Colonic mucosa (tissue), 4 donors: ENCODE results near the gene FSD2. TPM values are rescaled to one million over a fixed set of nuclear protein-coding genes. Genes with fewer than 3 reads are reported as not detected.

Experiments
- DNase-seq: peaks from one replicate; pipeline ENCODE4 v3.0.0-alpha.2; 2020
- H3K27ac ChIP-seq: fragments of 200-600 bp; one replicate; pipeline ENCODE4 v1.8.0; 2021
- H3K27me3 ChIP-seq: fragments of 200-600 bp; one replicate; pipeline ENCODE4 v1.8.0; 2021
- H3K36me3 ChIP-seq: fragments of 200-600 bp; one replicate; pipeline ENCODE4 v1.8.0; 2021
- H3K4me1 ChIP-seq: fragments of 200-600 bp; one replicate; pipeline ENCODE4 v1.8.0; 2021; ENCODE audit warnings: mild to moderate bottlenecking
- H3K4me3 ChIP-seq: fragments of 200-600 bp; one replicate; pipeline ENCODE4 v1.8.0; 2021
- H3K9ac ChIP-seq, 2 donors: one replicate each; pipeline ENCODE4 v1.7.0; 2013; ENCODE audit warnings: control low read depth in 2 of 2, low read depth in 2 of 2, low read length in 2 of 2
- H3K9me3 ChIP-seq: fragments of 200-600 bp; one replicate; pipeline ENCODE4 v1.8.0; 2021
- CTCF ChIP-seq: fragments of 200-600 bp; IDR thresholded peaks from one replicate; pipeline ENCODE4 v1.8.0; 2022; ENCODE audit warnings: antibody characterized with exemption, mild to moderate bottlenecking
- intact Hi-C: fragments of 100-400 bp; cut with DNase I; formaldehyde crosslinking; loops from one replicate; pipeline ENCODE4 v1.14.1; 2022
- total RNA-seq, 2 donors: library from RNA; stranded (reverse); fragmentation: NEBNext Ultra II Directional in 1 of 2; extraction: Animal tissue kit (Norgen Biotek cat#: 25700) in 1 of 2; gene quantifications; one replicate each; pipeline ENCODE4 v1.2.1, GENCODE V29; 2021
- donor health status: healthy.
- donor health status: DM: no; HTN: no; CAD: no.
- donor health status: DM: no; HTN: no; CAD: no.

FSD2 gene
- total RNA-seq, 2 donors from 2014 or later = not detected

GRCh38 chr15:82810890-82811426, 5.1 kb upstream of the FSD2 start:
- no peaks in the 10 kb centered on the region for H3K9me3 ChIP-seq
- H3K4me3 ChIP-seq = peak overlapping the region; percentile 77
- H3K9ac ChIP-seq = peak overlapping the region; percentile 87 to 94
- H3K36me3 ChIP-seq = no peaks in the 10 kb centered on the region
- peak overlapping the region; percentile 100 for H3K27ac ChIP-seq
- H3K4me1 ChIP-seq = no peaks in the 10 kb centered on the region
- intact Hi-C loops = no loop called here
- H3K27me3 ChIP-seq = no peaks in the 10 kb centered on the region
- no peak for DNase-seq
- TF ChIP-seq CTCF = no peak

- H3K27ac ChIP-seq = peak overlapping the region; percentile 100
- H3K9me3 ChIP-seq = no peaks in the 10 kb centered on the region
- no peak for TF ChIP-seq CTCF
- no peaks in the 10 kb centered on the region for H3K36me3 ChIP-seq
- DNase-seq = peak; percentile 25
- peak overlapping the region; percentile 87 to 94 for H3K9ac ChIP-seq
- intact Hi-C loops = no loop called here
- no peaks in the 10 kb centered on the region for H3K4me1 ChIP-seq
- no peaks in the 10 kb centered on the region for H3K27me3 ChIP-seq
- peak overlapping the region; percentile 77 for H3K4me3 ChIP-seq
Measured at GRCh38 chr15:82810061-82810889, 4.4 kb upstream of the FSD2 start.

GRCh38 chr15:82809308-82810060, 3.6 kb upstream of the FSD2 start, which contains the start of gene WHAMM:
TSS of gene WHAMM (plus strand) at chr15:82809628. CDS start at chr15:82809727, 99 bp downstream.
- Histone ChIP-seq H3K27me3 (no peaks in the 10 kb centered on the region), H3K9ac (peak within 1 kb of the TSS; percentile 87 to 94), H3K36me3 (no peaks in the 10 kb centered on the region), H3K4me1 (no peaks in the 10 kb centered on the region), H3K4me3 (peak within 1 kb of the TSS; percentile 77), H3K27ac (peak within 1 kb of the TSS; percentile 100), H3K9me3 (no peaks in the 10 kb centered on the region)
- DNase-seq = peak; percentile 99
- intact Hi-C loops = loop anchor here (10.0 kb wide), 1 partner anchor 265 kb away; the partner anchor contains the start of gene RPS17
- TF ChIP-seq CTCF = no peak

- H3K4me1 ChIP-seq = no peaks in the 10 kb centered on the region
- intact Hi-C loops = loop anchor here (10.0 kb wide), 1 partner anchor 264 kb away; the partner anchor contains the start of gene RPS17
- H3K9me3 ChIP-seq = no peaks in the 10 kb centered on the region
- TF ChIP-seq CTCF = no peak
- DNase-seq = peak; percentile 25
- peak overlapping the region in 1 of 2 donors; percentile 13 for H3K9ac ChIP-seq
- no peaks in the 10 kb centered on the region for H3K27me3 ChIP-seq
- peak overlapping the region; percentile 100 for H3K27ac ChIP-seq
- H3K4me3 ChIP-seq = peak overlapping the region; percentile 77
- H3K36me3 ChIP-seq = no peaks in the 10 kb centered on the region
Measured at GRCh38 chr15:82808634-82809041, 2.8 kb upstream of the FSD2 start.

- TF ChIP-seq CTCF = no peak
- Histone ChIP-seq H3K4me3 (no peak overlapping the region), H3K9me3 (no peaks in the 10 kb centered on the region)
Measured at GRCh38 chr15:82807920-82808633, 2.2 kb upstream of the FSD2 start.

More at GRCh38 chr15:82807920-82808633, 2.2 kb upstream of the FSD2 start:
- intact Hi-C loops = loop anchor here (10.0 kb wide), 1 partner anchor 263 kb away; the partner anchor contains the start of gene RPS17
- Histone ChIP-seq H3K27me3 (no peaks in the 10 kb centered on the region), H3K9ac (peak overlapping the region in 1 of 2 donors; percentile 13), H3K4me1 (no peaks in the 10 kb centered on the region), H3K36me3 (no peaks in the 10 kb centered on the region), H3K27ac (peak overlapping the region; percentile 100)
- no peak for DNase-seq
